Suppressor macrophage treated with lipopolysaccharide for 1 hour (primary cell): ENCODE measurements around the gene TCP11.

Source experiments
- DNase-seq, 3 donors: peaks; one replicate each; pipeline ENCODE4 v3.0.0-alpha.2; 2020 to 2022

TCP11 gene

GRCh38 chr6:35090734-35091133, 50.4 kb downstream of the TCP11 start:
- DNase-seq, result no peak

- DNase-seq, result no peak
Observed at GRCh38 chr6:35089935-35090505, 51.1 kb downstream of the TCP11 start.

GRCh38 chr6:35089216-35089934, 51.8 kb downstream of the TCP11 start:
- no peak for DNase-seq

- no peak for DNase-seq
Observed at GRCh38 chr6:35088281-35089215, 52.6 kb downstream of the TCP11 start.

- no peak for DNase-seq
Observed at GRCh38 chr6:35087361-35088280, 53.5 kb downstream of the TCP11 start.

- no peak for DNase-seq
Observed at GRCh38 chr6:35086636-35087360, 54.3 kb downstream of the TCP11 start.

GRCh38 chr6:35086282-35086632, 54.9 kb downstream of the TCP11 start:
- no peak for DNase-seq

GRCh38 chr6:35085359-35086281, 55.5 kb downstream of the TCP11 start:
- no peak for DNase-seq

GRCh38 chr6:35084511-35085203, 56.5 kb downstream of the TCP11 start:
- DNase-seq, result no peak

GRCh38 chr6:35084041-35084491, 57.1 kb downstream of the TCP11 start:
- DNase-seq, result no peak

- DNase-seq, result no peak
Observed at GRCh38 chr6:35083507-35083906, 57.6 kb downstream of the TCP11 start.

- DNase-seq, result no peak
Observed at GRCh38 chr6:35082733-35083403, 58.3 kb downstream of the TCP11 start.

- no peak for DNase-seq
Observed at GRCh38 chr6:35082046-35082732, 59.0 kb downstream of the TCP11 start.

GRCh38 chr6:35081426-35081851, 59.7 kb downstream of the TCP11 start:
- DNase-seq, result peak in 2 of 3 donors; percentile 31 to 34

- peak; percentile 51 to 64 (median 54) for DNase-seq
Observed at GRCh38 chr6:35080821-35081425, 60.2 kb downstream of the TCP11 start.

GRCh38 chr6:35080016-35080680, 61.0 kb downstream of the TCP11 start:
- DNase-seq, result no peak

GRCh38 chr6:35079311-35080000, 61.7 kb downstream of the TCP11 start:
- no peak for DNase-seq
